HuH-7.5 (cell line): Measurements from ENCODE around the gene EBI3.
"Not testable (repeated sequence)": the region's sequence is repeated elsewhere in the genome, so short reads cannot be mapped to it uniquely, and the experiment has no call there.

Experiments
- DNase-seq: peaks from one replicate; pipeline ENCODE4 v3.0.0; 2011; ENCODE audit warnings: low spot score

Gene EBI3

GRCh38 chr19:4234142-4234861 is 5.0 kb downstream of the EBI3 start:
- DNase-seq = no peak

- no peak for DNase-seq
These were observed 5.5 kb downstream of the EBI3 start for GRCh38 chr19:4234862-4235201.

- DNase-seq = not testable (repeated sequence)
These were observed 8.2 kb downstream of the EBI3 start for GRCh38 chr19:4237510-4237909.

GRCh38 chr19:4238831-4239230 is 9.5 kb downstream of the EBI3 start:
- DNase-seq = no peak

- DNase-seq = no peak
These were observed 12.6 kb downstream of the EBI3 start for GRCh38 chr19:4241824-4242430.

GRCh38 chr19:4245938-4246337 is 16.6 kb downstream of the EBI3 start:
- DNase-seq = not testable (repeated sequence)

- DNase-seq = peak; percentile 99
These were observed 17.7 kb downstream of the EBI3 start, which contains the start of gene YJU2 for GRCh38 chr19:4246767-4247593. Gene YJU2, plus strand, starts transcription at chr19:4247080. Its CDS starts 67 bp downstream, at chr19:4247147.

- peak; percentile 7 for DNase-seq
These were observed 27.2 kb downstream of the EBI3 start for GRCh38 chr19:4256563-4256962.

- no peak for DNase-seq
These were observed 27.7 kb downstream of the EBI3 start for GRCh38 chr19:4257025-4257424.

GRCh38 chr19:4258181-4258580 is 28.9 kb downstream of the EBI3 start:
- no peak for DNase-seq

GRCh38 chr19:4260613-4261191 is 31.4 kb downstream of the EBI3 start:
- no peak for DNase-seq

- DNase-seq = no peak
These were observed 35.5 kb downstream of the EBI3 start for GRCh38 chr19:4264812-4265211.

GRCh38 chr19:4266253-4267000 is 37.1 kb downstream of the EBI3 start:
- no peak for DNase-seq

GRCh38 chr19:4267101-4267900 is 38.0 kb downstream of the EBI3 start:
- peak; percentile 87 for DNase-seq

GRCh38 chr19:4267901-4268815 is 38.8 kb downstream of the EBI3 start:
- no peak for DNase-seq

GRCh38 chr19:4268816-4269430 is 39.6 kb downstream of the EBI3 start:
- no peak for DNase-seq

- DNase-seq = no peak
These were observed 43.6 kb downstream of the EBI3 start for GRCh38 chr19:4272894-4273293.

GRCh38 chr19:4274321-4274686 is 45.0 kb downstream of the EBI3 start:
- not testable (repeated sequence) for DNase-seq

- DNase-seq = no peak
These were observed 47.9 kb downstream of the EBI3 start for GRCh38 chr19:4277191-4277696.
